Neuronal stem cell (in vitro differentiated cells): ENCODE measurements around the gene PARPBP. TPM values are rescaled to one million over a fixed set of nuclear protein-coding genes. Genes with fewer than 3 reads are reported as not detected.
A peak's percentile ranks its signal among the peaks of the same experiment; 100 is the strongest.
"Not testable (repeated sequence)": the region's sequence is repeated elsewhere in the genome, so short reads cannot be mapped to it uniquely, and the experiment has no call there.

Experiments used
- DNase-seq: peaks from one replicate; pipeline ENCODE4 v3.0.0-alpha.2; 2013; ENCODE audit warnings: low spot score
- H2AFZ ChIP-seq: one replicate; pipeline ENCODE4 v1.6.1; 2013; ENCODE audit warnings: mild to moderate bottlenecking, low read length, inconsistent platforms
- H2AK5ac ChIP-seq: 2 replicates; pipeline ENCODE4 v1.6.1; 2013; ENCODE audit warnings: low read depth, mild to moderate bottlenecking, inconsistent platforms, low read length, moderate library complexity, mixed read lengths
- H2BK120ac ChIP-seq: 2 replicates; pipeline ENCODE4 v1.6.1; 2013; ENCODE audit warnings: low read depth, mild to moderate bottlenecking, inconsistent platforms, low read length, moderate library complexity, mixed read lengths
- H2BK12ac ChIP-seq: one replicate; pipeline ENCODE4 v1.6.1; 2013; ENCODE audit warnings: low read length, inconsistent platforms
- H2BK15ac ChIP-seq: 2 replicates; pipeline ENCODE4 v1.6.1; 2013; ENCODE audit warnings: mild to moderate bottlenecking, low read length, inconsistent platforms, mixed read lengths
- H2BK5ac ChIP-seq: one replicate; pipeline ENCODE4 v1.6.1; 2013; ENCODE audit warnings: inconsistent platforms, mild to moderate bottlenecking, low read length, moderate library complexity
- H3K14ac ChIP-seq: one replicate; pipeline ENCODE4 v1.6.1; 2013; ENCODE audit warnings: low read length, inconsistent platforms
- H3K18ac ChIP-seq: 2 replicates; pipeline ENCODE4 v1.6.1; 2013; ENCODE audit warnings: low read length, inconsistent platforms
- H3K23ac ChIP-seq: 2 replicates; pipeline ENCODE4 v1.6.1; 2013; ENCODE audit warnings: low read depth, mild to moderate bottlenecking, mixed read lengths, low read length, inconsistent platforms; ENCODE audit not compliant: poor library complexity
- H3K27ac ChIP-seq: replicated peaks from 3 replicates; pipeline ENCODE4 v1.5.1; 2013; ENCODE audit warnings: low read length, inconsistent platforms
- H3K27me3 ChIP-seq, 3 experiments: 2 replicates each; pipeline ENCODE4 v1.6.1; 2013; ENCODE audit warnings: low read length in 3 of 3, mild to moderate bottlenecking in 2 of 3, inconsistent platforms in 1 of 3, low read depth in 1 of 3, mixed read lengths in 1 of 3, moderate library complexity in 1 of 3; ENCODE audit not compliant: control insufficient read depth in 3 of 3, insufficient read depth in 3 of 3
- H3K36me3 ChIP-seq, 2 donors: replicated peaks in 1 of 2; 2 replicates each; pipeline ENCODE4 v1.6.1; 2013; ENCODE audit warnings: low read length in 2 of 2; ENCODE audit not compliant: control insufficient read depth in 2 of 2, insufficient read depth in 2 of 2
- H3K4ac ChIP-seq: 2 replicates; pipeline ENCODE4 v1.6.1; 2013; ENCODE audit warnings: inconsistent platforms, mild to moderate bottlenecking, low read length, moderate library complexity
- H3K4me1 ChIP-seq, 2 donors: 1 replicate in 1 of 2; 2 replicates in 1 of 2; pipeline ENCODE4 v1.6.1; 2013; ENCODE audit warnings: low read length in 2 of 2, low read depth in 1 of 2; ENCODE audit not compliant: control insufficient read depth in 2 of 2, insufficient read depth in 1 of 2
- H3K4me2 ChIP-seq: one replicate; pipeline ENCODE4 v1.6.1; 2013; ENCODE audit warnings: mild to moderate bottlenecking, low read length, inconsistent platforms; ENCODE audit not compliant: insufficient read depth, poor library complexity, severe bottlenecking
- H3K4me3 ChIP-seq, 2 donors: 2 replicates each; pipeline ENCODE4 v1.5.1; 2013; ENCODE audit warnings: low read length in 2 of 2, mild to moderate bottlenecking in 2 of 2, inconsistent platforms in 1 of 2, moderate library complexity in 1 of 2
- H3K79me1 ChIP-seq: one replicate; pipeline ENCODE4 v1.6.1; 2013; ENCODE audit warnings: low read depth, mild to moderate bottlenecking, inconsistent platforms, low read length, moderate library complexity
- H3K9ac ChIP-seq: one replicate; pipeline ENCODE4 v1.6.1; 2013; ENCODE audit warnings: mild to moderate bottlenecking, low read depth, low read length, inconsistent platforms; ENCODE audit not compliant: poor library complexity
- H3K9me3 ChIP-seq, 2 donors: replicated peaks in 1 of 2; 2 replicates each; pipeline versions ENCODE3 to v1.6.1; 2013; ENCODE audit warnings: low read length in 2 of 2, mild to moderate bottlenecking in 2 of 2, inconsistent platforms in 1 of 2, low read depth in 1 of 2, mixed read lengths in 1 of 2, moderate library complexity in 1 of 2; ENCODE audit not compliant: control insufficient read depth in 2 of 2, insufficient read depth in 1 of 2
- H4K8ac ChIP-seq: one replicate; pipeline ENCODE4 v1.6.1; 2013; ENCODE audit warnings: low read depth, mild to moderate bottlenecking, inconsistent platforms, low read length, moderate library complexity
- H4K91ac ChIP-seq: one replicate; pipeline ENCODE4 v1.6.1; 2013; ENCODE audit warnings: low read length, low read depth, mild to moderate bottlenecking, inconsistent platforms; ENCODE audit not compliant: poor library complexity
- WGBS, 2 donors: extraction: QIAGEN DNeasy Blood & Tissue Kit; methylation state at CpG; one replicate each; pipeline ENCODE4 v1.1.7; 2013; ENCODE audit warnings: missing lambda C conversion rate in 2 of 2, mixed read lengths in 1 of 2; ENCODE audit not compliant: insufficient read length in 2 of 2, insufficient replicate concordance in 1 of 2; ENCODE audit errors: extremely low coverage in 2 of 2; 5-methylcytosine and 5-hydroxymethylcytosine counted together
- polyA plus RNA-seq, 2 experiments: library from polyadenylated mRNA; stranded (reverse); fragments of 200-250 nt; gene quantifications; one replicate each; pipeline ENCODE4 v1.2.3, GENCODE V29; 2013

The PARPBP gene, protein sequence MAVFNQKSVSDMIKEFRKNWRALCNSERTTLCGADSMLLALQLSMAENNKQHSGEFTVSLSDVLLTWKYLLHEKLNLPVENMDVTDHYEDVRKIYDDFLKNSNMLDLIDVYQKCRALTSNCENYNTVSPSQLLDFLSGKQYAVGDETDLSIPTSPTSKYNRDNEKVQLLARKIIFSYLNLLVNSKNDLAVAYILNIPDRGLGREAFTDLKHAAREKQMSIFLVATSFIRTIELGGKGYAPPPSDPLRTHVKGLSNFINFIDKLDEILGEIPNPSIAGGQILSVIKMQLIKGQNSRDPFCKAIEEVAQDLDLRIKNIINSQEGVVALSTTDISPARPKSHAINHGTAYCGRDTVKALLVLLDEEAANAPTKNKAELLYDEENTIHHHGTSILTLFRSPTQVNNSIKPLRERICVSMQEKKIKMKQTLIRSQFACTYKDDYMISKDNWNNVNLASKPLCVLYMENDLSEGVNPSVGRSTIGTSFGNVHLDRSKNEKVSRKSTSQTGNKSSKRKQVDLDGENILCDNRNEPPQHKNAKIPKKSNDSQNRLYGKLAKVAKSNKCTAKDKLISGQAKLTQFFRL
- polyA plus RNA-seq (2013, experiment 1 of 2), result 17.8 TPM
- 18.7 TPM for polyA plus RNA-seq (2013, experiment 2 of 2)

DNA sequence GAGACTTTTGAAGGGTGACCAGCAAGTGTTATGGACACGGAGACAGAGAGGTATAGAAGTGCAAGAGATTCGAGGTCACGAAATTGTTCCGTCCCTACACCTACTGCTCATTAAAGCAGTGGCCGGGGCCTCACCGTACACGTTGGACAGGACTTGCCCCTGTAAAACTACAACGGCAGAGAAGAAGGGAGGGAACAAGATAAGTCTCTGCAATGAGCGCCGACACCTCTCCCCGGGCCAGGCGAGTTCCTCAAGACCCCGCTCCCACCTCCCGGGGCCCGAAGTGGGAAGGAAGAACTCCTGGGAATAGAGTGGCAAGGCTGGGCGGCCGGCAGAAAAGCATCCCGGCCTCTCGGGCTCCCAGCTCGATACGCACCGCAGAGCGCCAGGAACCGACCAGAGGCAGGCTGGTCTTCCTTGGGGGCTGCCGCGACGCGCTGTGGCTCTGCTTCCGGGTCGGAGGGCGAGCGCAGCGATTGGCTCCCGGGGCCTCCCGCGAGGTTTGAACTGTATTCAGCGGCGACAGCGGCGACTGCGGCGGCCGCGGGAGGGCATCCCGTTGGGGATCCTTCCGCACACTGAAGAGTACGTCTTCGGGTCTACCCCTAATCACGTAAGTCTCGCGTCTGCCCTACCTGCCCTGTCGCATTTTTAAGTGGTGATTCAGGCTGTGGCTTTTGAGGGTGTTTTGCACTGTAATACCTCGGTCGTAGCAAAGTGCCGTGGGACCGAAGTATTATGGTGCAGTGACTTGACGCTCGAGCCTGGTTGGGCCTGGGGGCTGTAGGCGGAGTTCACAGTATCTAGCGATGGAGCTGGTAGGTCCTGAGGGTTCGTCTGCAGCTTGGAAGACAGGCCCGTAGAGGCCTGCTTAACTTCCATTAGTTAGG lies at the start of gene PARPBP, which contains the start of gene NUP37:
TSS of gene PARPBP (plus strand) at position 510 of the 890 bp plus-strand sequence. CDS start 3,706 bp downstream, outside the sequence.
TSS of gene NUP37 (minus strand) at position 441 of the 890 bp plus-strand sequence. CDS start 1,596 bp downstream, outside the sequence.
- H3K4me2 ChIP-seq, result peak within 1 kb of the TSS; percentile 83
- WGBS, 2 donors, result no CpG with 5 or more reads among the region's 62 CpGs

DNA sequence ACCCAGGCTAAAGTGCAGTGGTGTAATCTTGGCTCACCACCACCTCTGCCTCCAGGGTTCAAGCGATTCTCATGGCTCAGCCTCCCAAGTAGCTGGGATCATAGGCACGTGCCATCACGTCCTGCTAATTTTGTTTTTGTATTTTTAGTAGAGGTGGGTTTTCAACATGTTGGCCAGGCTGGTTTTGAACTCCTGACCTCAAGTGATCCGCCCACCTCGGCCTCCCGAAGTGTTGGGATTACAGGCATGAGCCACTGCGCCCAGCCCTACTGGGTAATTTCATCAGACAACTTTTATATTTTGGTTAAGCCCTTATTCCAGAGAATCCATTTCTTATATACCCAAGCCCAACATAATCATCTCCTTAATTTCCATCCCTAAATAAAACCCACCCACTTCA lies 47.9 kb upstream of the PARPBP start:
- H3K9me3 ChIP-seq, H3K4ac ChIP-seq, H2BK120ac ChIP-seq, H3K79me1 ChIP-seq, H3K4me3 ChIP-seq, H3K14ac ChIP-seq, H2AFZ ChIP-seq, H3K18ac ChIP-seq, H2AK5ac ChIP-seq, H4K8ac ChIP-seq, H3K27ac ChIP-seq, DNase-seq, H3K27me3 ChIP-seq, H4K91ac ChIP-seq, H2BK15ac ChIP-seq, H2BK12ac ChIP-seq, H2BK5ac ChIP-seq, H3K4me1 ChIP-seq, H3K9ac ChIP-seq, H3K4me2 ChIP-seq, H3K23ac ChIP-seq: not testable (repeated sequence)
- no CpG with 5 or more reads among the region's 7 CpGs for WGBS, 2 donors
- H3K36me3 ChIP-seq, result peaks cover 6 to 41% of the 10 kb centered on the region in 2 donors

More for the DNA sequence above, at the start of gene PARPBP, which contains the start of gene NUP37:
- Histone ChIP-seq H3K9me3 (no peaks in the 10 kb centered on the region), H2AFZ (peak within 1 kb of the TSS; percentile 93), H2AK5ac (no peak within 1 kb of the TSS), H4K91ac (no peak within 1 kb of the TSS), H3K36me3 (peaks cover 5 to 50% of the 10 kb centered on the region in 2 donors), H3K4me1 (peaks cover 0 to 5% of the 10 kb centered on the region in 2 donors), H3K79me1 (peaks cover 2% of the 10 kb centered on the region), H4K8ac (no peak within 1 kb of the TSS), H3K27ac (peak within 1 kb of the TSS; percentile 75), H2BK12ac (no peak within 1 kb of the TSS), H2BK15ac (no peak within 1 kb of the TSS), H2BK120ac (no peak within 1 kb of the TSS), H3K4me3 (peak within 1 kb of the TSS; percentile 82 to 96), H2BK5ac (no peak within 1 kb of the TSS), H3K18ac (peak within 1 kb of the TSS; percentile 88), H3K23ac (peak within 1 kb of the TSS; percentile 61), H3K14ac (no peak within 1 kb of the TSS), H3K27me3 (peaks cover 0 to 2% (median 0%) of the 10 kb centered on the region in 3 experiments), H3K4ac (peak within 1 kb of the TSS; percentile 93), H3K9ac (peak within 1 kb of the TSS; percentile 88)
- DNase-seq, result peak; percentile 84

DNA sequence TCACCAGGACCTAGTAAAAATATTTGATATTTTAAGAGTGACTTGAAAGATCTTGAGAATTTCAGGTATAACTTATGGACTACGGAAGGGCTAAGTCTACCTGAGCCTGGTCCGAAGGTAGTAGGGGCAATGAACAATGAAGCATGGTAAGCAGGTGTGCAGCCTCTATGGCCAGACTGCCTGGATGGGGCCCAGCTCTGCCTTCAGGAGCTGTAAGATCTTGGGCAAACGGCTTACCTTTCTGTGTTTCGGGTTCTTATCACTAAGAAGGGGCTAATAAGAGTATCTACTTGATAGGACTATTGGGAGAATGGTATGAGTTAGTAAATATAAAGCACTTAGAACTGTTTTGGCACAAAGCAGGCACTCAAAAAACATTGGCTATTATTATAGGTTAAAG lies 39.1 kb upstream of the PARPBP start:
- Histone ChIP-seq H3K36me3 (peaks cover 7 to 96% of the 10 kb centered on the region in 2 donors), H3K9ac (no peak overlapping the region), H2AK5ac (no peak overlapping the region), H3K23ac (no peak overlapping the region), H4K8ac (no peak overlapping the region), H3K4me2 (no peak overlapping the region), H2BK12ac (no peak overlapping the region), H3K27ac (no peak overlapping the region), H4K91ac (no peak overlapping the region), H3K14ac (no peak overlapping the region), H3K18ac (no peak overlapping the region), H3K4ac (no peak overlapping the region), H3K9me3 (peaks cover 0 to 1% of the 10 kb centered on the region in 2 donors), H2BK120ac (no peak overlapping the region), H2BK5ac (no peak overlapping the region), H2AFZ (no peak overlapping the region), H2BK15ac (no peak overlapping the region), H3K27me3 (peaks cover 0 to 2% (median 0%) of the 10 kb centered on the region in 3 experiments), H3K79me1 (no peaks in the 10 kb centered on the region), H3K4me1 (no peaks in the 10 kb centered on the region), H3K4me3 (no peak overlapping the region)
- no peak for DNase-seq
- WGBS, 2 donors, result no CpG with 5 or more reads among the region's 4 CpGs
